Neural progenitor cell (in vitro differentiated cells): ENCODE results near the gene NKX6-1.

Source experiments
- CTCF ChIP-seq: fragments of 200-600 bp; sonication (generic); IDR thresholded peaks from 2 replicates; pipeline ENCODE4 v1.5.1; 2017; ENCODE audit warnings: antibody characterized with exemption, mild to moderate bottlenecking
- EZH2 ChIP-seq: fragments of 200-600 bp; sonication (generic); IDR thresholded peaks from 2 replicates; pipeline ENCODE4 v1.6.1; 2017; ENCODE audit warnings: antibody characterized with exemption, mild to moderate bottlenecking, moderate library complexity

GRCh38 chr4:84494076-84494475 is 5.0 kb downstream of the NKX6-1 start:
- no peak for TF ChIP-seq EZH2
- no peak for TF ChIP-seq CTCF
